B cell (primary cell): Measurements from ENCODE around the gene KRTAP10-9. TPM values are rescaled to one million over a fixed set of nuclear protein-coding genes. Genes with fewer than 3 reads are reported as not detected.
"Not testable (repeated sequence)": the region's sequence is repeated elsewhere in the genome, so short reads cannot be mapped to it uniquely, and the experiment has no call there.

ENCODE experiments used
- ATAC-seq: fragments of 200-7000 bp; cut with Tn5 transposase; one replicate; pipeline ENCODE4 v1.10.0; 2021; ENCODE audit warnings: low read depth, mild to moderate bottlenecking, moderate number of reproducible peaks, moderate library complexity
- CTCF ChIA-PET: fragments of 350-600 bp; sonication (Branson Sonifier 250); formaldehyde crosslinking; loops from one replicate; lab custom pipeline; 2021; ENCODE audit warnings: antibody characterized with exemption, inconsistent platforms; lab: Charles Lee
- POLR2A ChIA-PET: fragments of 350-600 bp; sonication (Branson Sonifier 250); formaldehyde crosslinking; loops from one replicate; lab custom pipeline; 2021; ENCODE audit warnings: antibody characterized with exemption; lab: Charles Lee
- DNase-seq: peaks from one replicate; pipeline ENCODE4 v3.0.0; 2013
- H2AFZ ChIP-seq: 2 replicates; pipeline ENCODE4 v1.6.1; 2012; ENCODE audit warnings: mild to moderate bottlenecking, low read depth, low read length; ENCODE audit not compliant: insufficient read depth, poor library complexity, severe bottlenecking
- H3K27ac ChIP-seq, 2 donors: 1 replicate in 1 of 2; 2 replicates in 1 of 2; pipeline ENCODE4 v1.5.1; 2012 to 2013; ENCODE audit warnings: low read length in 2 of 2, mild to moderate bottlenecking in 2 of 2, moderate library complexity in 1 of 2
- H3K27me3 ChIP-seq, 4 experiments: fragments of 200-600 bp in 1 of 4; sonication (generic) in 1 of 4; replicated peaks in 1 of 4; 1 replicate in 2 of 4; 2 replicates in 2 of 4; pipeline versions ENCODE4 v1.6.1 to v1.7.0; 2013 to 2016; ENCODE audit warnings: low read length in 3 of 4, mild to moderate bottlenecking in 2 of 4, mixed read lengths in 1 of 4, moderate library complexity in 1 of 4; ENCODE audit not compliant: insufficient read depth in 4 of 4, control insufficient read depth in 3 of 4; ENCODE audit errors: control extremely low read depth in 1 of 4
- H3K36me3 ChIP-seq, 2 experiments: replicated peaks in 1 of 2; 1 replicate in 1 of 2; 2 replicates in 1 of 2; pipeline versions ENCODE4 v1.6.1 to v1.7.1; 2013; ENCODE audit warnings: low read length in 1 of 2; ENCODE audit not compliant: insufficient read depth in 2 of 2, control insufficient read depth in 1 of 2; ENCODE audit errors: control extremely low read depth in 1 of 2, extremely low read depth in 1 of 2
- H3K4me1 ChIP-seq, 2 donors: fragments of 200-600 bp in 1 of 2; sonication (generic) in 1 of 2; 1 replicate in 1 of 2; 2 replicates in 1 of 2; pipeline versions ENCODE4 v1.5.1 to v1.6.1; 2013 to 2017; ENCODE audit warnings: low read length in 2 of 2; ENCODE audit not compliant: control insufficient read depth in 2 of 2, insufficient read depth in 2 of 2
- H3K4me2 ChIP-seq: replicated peaks from 2 replicates; pipeline ENCODE3; 2012; ENCODE audit warnings: mild to moderate bottlenecking, low read depth, low read length; ENCODE audit not compliant: poor library complexity, severe bottlenecking
- H3K4me3 ChIP-seq, 5 experiments: fragments of 200-600 bp in 1 of 5; sonication (generic) in 1 of 5; 1 replicate in 3 of 5; 2 replicates in 2 of 5; pipeline versions ENCODE4 v1.5.1 to v1.7.0; 2011 to 2016; ENCODE audit warnings: low read length in 4 of 5, mild to moderate bottlenecking in 4 of 5, low read depth in 2 of 5, control low read depth in 1 of 5, moderate library complexity in 1 of 5; ENCODE audit not compliant: insufficient read depth in 1 of 5; ENCODE audit errors: control extremely low read depth in 1 of 5, extremely low read depth in 1 of 5
- H3K79me2 ChIP-seq: fragments of 200-600 bp; sonication (generic); one replicate; pipeline ENCODE4 v1.6.0; 2016; ENCODE audit warnings: low read length; ENCODE audit not compliant: control insufficient read depth, insufficient read depth
- H3K9ac ChIP-seq: fragments of 200-600 bp; sonication (generic); 2 replicates; pipeline ENCODE4 v1.6.1; 2017; ENCODE audit warnings: mild to moderate bottlenecking, low read length, moderate library complexity
- H3K9me3 ChIP-seq, 3 donors: one replicate each; pipeline versions ENCODE4 v1.6.1 to v1.7.1; 2013; ENCODE audit warnings: low read length in 2 of 3; ENCODE audit not compliant: control insufficient read depth in 2 of 3, insufficient read depth in 1 of 3; ENCODE audit errors: control extremely low read depth in 1 of 3
- H4K20me1 ChIP-seq: 2 replicates; pipeline ENCODE4 v1.6.0; 2012; ENCODE audit warnings: mild to moderate bottlenecking, low read length; ENCODE audit not compliant: insufficient read depth, control insufficient read depth, poor library complexity, severe bottlenecking
- H3K27ac Mint-ChIP-seq: one replicate; pipeline ENCODE4 v1.8.0; 2021; ENCODE audit warnings: mixed read lengths
- H3K27me3 Mint-ChIP-seq: one replicate; pipeline ENCODE4 v1.8.0; 2021; ENCODE audit warnings: mixed read lengths
- H3K4me1 Mint-ChIP-seq: one replicate; pipeline ENCODE4 v1.8.0; 2021; ENCODE audit warnings: mixed read lengths
- H3K4me3 Mint-ChIP-seq: one replicate; pipeline ENCODE4 v1.8.0; 2021; ENCODE audit warnings: mixed read lengths
- H3K9me3 Mint-ChIP-seq: one replicate; pipeline ENCODE4 v1.8.0; 2022; ENCODE audit warnings: mixed read lengths; ENCODE audit not compliant: insufficient read depth
- EZH2 ChIP-seq: IDR thresholded peaks from 2 replicates; pipeline ENCODE4 v1.6.1; 2012; ENCODE audit warnings: borderline replicate concordance, low read depth, mild to moderate bottlenecking, moderate library complexity, low read length; ENCODE audit not compliant: insufficient read depth, poor library complexity, severe bottlenecking
- WGBS: methylation state at CpG from one replicate; pipeline ENCODE4 v1.1.5; 2013; ENCODE audit warnings: missing lambda C conversion rate; ENCODE audit not compliant: insufficient coverage; 5-methylcytosine and 5-hydroxymethylcytosine counted together
- intact Hi-C: fragments of 100-400 bp; cut with micrococcal nuclease; formaldehyde crosslinking; loops from one replicate; pipeline ENCODE4 v1.10.0; 2022
- polyA plus RNA-seq: library from polyadenylated mRNA; depleted of rRNA; stranded (reverse); fragments of >200 nt; gene quantifications from 2 replicates; pipeline ENCODE4 v1.2.3, GENCODE V29; 2012
- total RNA-seq, 2 donors: library from RNA; stranded (reverse); fragments of 120-200 nt in 1 of 2; gene quantifications; 1 replicate in 1 of 2; 2 replicates in 1 of 2; pipeline versions ENCODE4 v1.2.3 to v1.2.4, GENCODE V29; 2013 to 2022
- TF ChIP-seq, protein P1 (sequence below): fragments of 200-600 bp; IDR thresholded peaks from one replicate; pipeline ENCODE4 v1.8.0; 2022; ENCODE audit warnings: antibody characterized with exemption, mild to moderate bottlenecking

Gene KRTAP10-9
- total and polyA plus RNA-seq, 2 donors (not counting 1 experiment from before 2014, with no cell fraction given) = not detected

DNA sequence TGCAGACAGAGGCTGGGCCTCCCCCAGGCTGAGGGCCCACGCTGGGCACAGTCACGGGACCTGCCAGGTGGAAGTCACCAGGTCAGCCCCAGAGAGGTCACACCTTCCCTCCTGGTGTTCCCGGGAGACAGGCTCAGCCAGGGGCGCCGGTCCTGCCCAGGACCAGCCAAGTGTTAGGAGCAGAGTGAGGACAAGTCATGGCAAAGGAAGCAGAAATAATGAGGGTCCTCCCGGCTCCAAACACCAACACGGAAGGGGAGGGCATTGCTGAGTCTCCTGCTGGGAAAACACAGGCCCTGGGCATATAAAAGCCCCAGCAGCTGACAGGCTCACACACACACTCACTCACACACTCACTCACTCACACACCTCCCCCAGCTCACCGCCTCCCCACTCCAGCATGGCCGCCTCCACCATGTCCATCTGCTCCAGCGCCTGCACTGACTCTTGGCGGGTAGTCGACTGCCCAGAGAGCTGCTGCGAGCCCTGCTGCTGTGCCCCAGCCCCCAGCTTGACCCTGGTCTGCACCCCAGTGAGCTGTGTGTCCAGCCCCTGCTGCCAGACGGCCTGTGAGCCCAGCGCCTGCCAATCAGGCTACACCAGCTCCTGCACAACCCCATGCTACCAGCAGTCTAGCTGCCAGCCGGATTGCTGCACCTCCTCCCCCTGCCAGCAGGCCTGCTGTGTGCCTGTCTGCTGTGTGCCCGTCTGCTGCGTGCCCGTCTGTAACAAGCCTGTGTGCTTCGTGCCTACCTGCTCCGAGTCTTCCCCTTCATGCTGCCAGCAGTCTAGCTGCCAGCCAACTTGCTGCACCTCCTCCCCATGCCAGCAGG lies 10.3 kb downstream of the KRTAP10-9 start, which contains the start of gene KRTAP10-10:
KRTAP10-10 (plus strand) TSS at position 339 of the 833 bp plus-strand sequence; CDS start at position 401, 62 bp downstream.
- Mint-ChIP-seq H3K9me3 (peaks cover 6% of the 10 kb centered on the region), H3K4me1 (no peaks in the 10 kb centered on the region), H3K4me3 (no peak within 1 kb of the TSS), H3K27me3 (peaks cover 31% of the 10 kb centered on the region), H3K27ac (no peak within 1 kb of the TSS)
- 72% methylated on average over 13 of the region's 21 CpGs for WGBS
- Histone ChIP-seq H3K9me3 (peaks cover 0 to 27% (median 11%) of the 10 kb centered on the region in 3 donors), H3K27me3 (peaks cover 0 to 18% (median 0%) of the 10 kb centered on the region in 4 experiments), H2AFZ (no peak within 1 kb of the TSS), H3K36me3 (no peaks in the 10 kb centered on the region), H3K4me2 (no peak within 1 kb of the TSS), H4K20me1 (no peaks in the 10 kb centered on the region), H3K4me1 (no peaks in the 10 kb centered on the region), H3K79me2 (no peaks in the 10 kb centered on the region), H3K9ac (no peak within 1 kb of the TSS), H3K4me3 (no peak within 1 kb of the TSS), H3K27ac (no peak within 1 kb of the TSS)
- intact Hi-C loops = no loop called here
- ChIA-PET CTCF (no interaction called here), POLR2A (interaction anchor here (0.6 kb wide), 1 partner anchor 143 kb away, joined by 13 read pairs; no protein-coding TSS in a partner anchor)
- DNase-seq (no peak), ATAC-seq (no peak)
- TF ChIP-seq, protein P1, sequence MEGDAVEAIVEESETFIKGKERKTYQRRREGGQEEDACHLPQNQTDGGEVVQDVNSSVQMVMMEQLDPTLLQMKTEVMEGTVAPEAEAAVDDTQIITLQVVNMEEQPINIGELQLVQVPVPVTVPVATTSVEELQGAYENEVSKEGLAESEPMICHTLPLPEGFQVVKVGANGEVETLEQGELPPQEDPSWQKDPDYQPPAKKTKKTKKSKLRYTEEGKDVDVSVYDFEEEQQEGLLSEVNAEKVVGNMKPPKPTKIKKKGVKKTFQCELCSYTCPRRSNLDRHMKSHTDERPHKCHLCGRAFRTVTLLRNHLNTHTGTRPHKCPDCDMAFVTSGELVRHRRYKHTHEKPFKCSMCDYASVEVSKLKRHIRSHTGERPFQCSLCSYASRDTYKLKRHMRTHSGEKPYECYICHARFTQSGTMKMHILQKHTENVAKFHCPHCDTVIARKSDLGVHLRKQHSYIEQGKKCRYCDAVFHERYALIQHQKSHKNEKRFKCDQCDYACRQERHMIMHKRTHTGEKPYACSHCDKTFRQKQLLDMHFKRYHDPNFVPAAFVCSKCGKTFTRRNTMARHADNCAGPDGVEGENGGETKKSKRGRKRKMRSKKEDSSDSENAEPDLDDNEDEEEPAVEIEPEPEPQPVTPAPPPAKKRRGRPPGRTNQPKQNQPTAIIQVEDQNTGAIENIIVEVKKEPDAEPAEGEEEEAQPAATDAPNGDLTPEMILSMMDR = no peak
- no peak for TF ChIP-seq EZH2

DNA sequence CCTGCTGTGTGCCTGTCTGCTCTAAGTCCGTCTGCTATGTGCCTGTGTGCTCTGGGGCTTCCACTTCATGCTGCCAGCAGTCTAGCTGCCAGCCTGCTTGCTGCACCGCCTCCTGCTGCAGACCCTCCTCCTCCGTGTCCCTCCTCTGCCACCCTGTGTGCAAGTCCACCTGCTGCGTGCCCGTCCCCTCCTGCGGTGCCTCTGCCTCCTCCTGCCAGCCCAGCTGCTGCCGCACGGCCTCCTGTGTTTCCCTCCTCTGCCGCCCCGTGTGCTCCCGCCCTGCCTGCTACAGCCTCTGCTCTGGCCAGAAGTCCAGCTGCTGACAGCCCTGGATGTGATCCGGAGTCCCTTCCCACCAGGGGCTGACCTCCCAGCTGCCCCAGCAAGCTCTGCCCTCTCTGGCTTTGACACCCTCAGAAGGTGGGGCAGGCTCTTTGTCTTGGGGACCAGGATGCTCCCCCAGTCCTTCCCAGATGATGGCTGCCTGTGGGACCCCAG lies 11.0 kb downstream of the KRTAP10-9 start:
- H3K9me3 ChIP-seq = peaks cover 0 to 22% (median 8%) of the 10 kb centered on the region in 3 donors
- H3K4me3 Mint-ChIP-seq, H3K27ac ChIP-seq, H4K20me1 ChIP-seq, DNase-seq, H3K27ac Mint-ChIP-seq, H3K9me3 Mint-ChIP-seq, H3K79me2 ChIP-seq, ATAC-seq, H3K36me3 ChIP-seq, H3K9ac ChIP-seq, H3K4me3 ChIP-seq, CTCF ChIA-PET, H3K4me1 Mint-ChIP-seq, H2AFZ ChIP-seq, H3K4me2 ChIP-seq, intact Hi-C loops, H3K4me1 ChIP-seq: not testable (repeated sequence)
- POLR2A ChIA-PET = interaction anchor here (0.6 kb wide), 1 partner anchor 144 kb away, joined by 13 read pairs; no protein-coding TSS in a partner anchor
- peaks cover 31% of the 10 kb centered on the region for H3K27me3 Mint-ChIP-seq
- 92% methylated on average over 2 of the region's 12 CpGs for WGBS
- peaks cover 0 to 18% (median 0%) of the 10 kb centered on the region in 4 experiments for H3K27me3 ChIP-seq

DNA sequence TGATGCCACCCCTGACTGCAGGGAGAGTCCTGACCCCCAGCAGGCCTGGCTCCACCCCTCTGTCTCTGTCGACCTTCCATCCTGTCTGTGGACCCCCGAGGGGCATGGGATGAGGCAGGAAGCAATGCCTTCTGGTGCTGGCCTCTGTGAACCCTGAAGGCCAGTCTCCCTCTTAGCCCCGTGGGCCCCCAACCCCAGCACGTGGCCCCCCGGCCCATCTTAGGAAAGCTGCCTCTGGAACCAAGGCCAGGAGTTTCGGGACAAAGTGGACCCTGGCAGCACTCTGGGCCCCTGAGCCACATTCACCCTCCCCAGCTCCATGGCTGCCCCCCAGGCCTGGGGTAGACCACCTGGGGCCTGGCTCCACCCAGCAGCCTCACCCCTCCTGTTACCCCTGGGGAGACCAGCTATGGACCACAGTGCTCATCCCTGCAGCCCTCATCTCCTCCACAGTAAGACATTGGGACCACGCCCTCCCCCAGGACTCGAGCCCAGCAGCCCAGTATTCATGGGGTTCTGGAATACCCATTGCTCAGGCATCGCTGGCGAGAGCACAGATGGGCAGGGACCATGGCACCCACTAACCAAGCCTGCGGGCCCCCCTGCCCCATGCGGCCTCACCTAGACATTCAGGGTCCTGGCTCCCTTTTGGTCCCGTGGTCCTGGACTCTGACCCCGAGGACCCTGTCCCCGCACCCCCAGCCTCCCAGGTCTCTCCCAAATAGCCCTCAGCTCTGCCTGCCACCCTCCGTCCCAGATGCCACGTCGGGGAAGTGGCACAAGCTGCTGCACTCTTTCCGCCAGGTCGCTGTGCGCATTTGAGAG lies 11.8 kb downstream of the KRTAP10-9 start:
- H3K9me3 Mint-ChIP-seq, intact Hi-C loops: not testable (repeated sequence)

More for the DNA sequence above, 11.8 kb downstream of the KRTAP10-9 start:
- DNase-seq, ATAC-seq, H3K27ac Mint-ChIP-seq, CTCF ChIA-PET, H3K4me3 Mint-ChIP-seq, H3K4me1 Mint-ChIP-seq, H2AFZ ChIP-seq, H3K4me2 ChIP-seq, H3K9ac ChIP-seq, POLR2A ChIA-PET, H3K4me3 ChIP-seq, H3K27ac ChIP-seq, H3K4me1 ChIP-seq, H4K20me1 ChIP-seq, H3K36me3 ChIP-seq, H3K79me2 ChIP-seq: not testable (repeated sequence)
- H3K27me3 Mint-ChIP-seq = peaks cover 31% of the 10 kb centered on the region
- Histone ChIP-seq H3K27me3 (peaks cover 0 to 18% (median 0%) of the 10 kb centered on the region in 4 experiments), H3K9me3 (peaks cover 0 to 24% (median 8%) of the 10 kb centered on the region in 3 donors)
- 93% methylated on average over 13 of the region's 21 CpGs for WGBS
